ENCODE results near the gene CCDC50. TPM values are rescaled to one million over a fixed set of nuclear protein-coding genes. Genes with fewer than 3 reads are reported as not detected.

Gene CCDC50
- total and polyA plus RNA-seq, 2 of the 8 experiments (the other 6 are each of a cell fraction or from before 2014, with no cell fraction given), result 7.3 to 19.2 TPM

DNA sequence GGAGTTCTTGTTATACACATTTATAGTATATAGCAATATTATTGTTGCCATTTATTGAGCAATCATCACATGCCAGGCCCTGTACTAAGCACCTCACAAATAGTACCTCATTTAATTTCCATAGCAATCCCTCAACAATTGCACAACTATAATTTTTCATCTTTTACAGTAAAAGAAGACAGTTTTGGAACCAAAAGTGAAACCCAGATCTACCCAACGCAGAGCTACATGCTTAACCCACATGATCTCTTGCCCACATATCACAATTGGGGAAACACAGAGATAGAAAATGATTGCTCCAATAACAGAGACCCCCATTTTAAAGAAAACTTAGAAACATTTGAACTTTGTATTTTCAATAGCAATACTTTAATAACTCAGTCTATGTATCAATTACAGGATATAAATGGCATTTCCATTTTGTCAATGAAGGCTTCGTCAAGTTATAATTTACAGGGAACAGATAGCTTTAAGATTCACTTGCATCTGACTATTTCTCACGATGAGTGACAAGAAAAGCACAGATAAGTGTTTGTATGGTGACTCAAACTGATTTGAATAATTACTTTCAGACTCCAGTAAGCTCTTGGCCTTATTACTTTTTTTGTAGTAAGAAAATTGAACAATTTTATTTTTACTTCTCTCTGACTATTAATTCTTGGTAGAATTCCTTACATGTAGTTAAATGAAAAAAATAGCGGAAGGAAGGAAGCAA, 38.7 kb upstream of the CCDC50 start:
- no peak overlapping the region for H3K4ac ChIP-seq (replicated peaks; ENCODE audit: insufficient read length, low read depth, low read length)
- no peak for FAIRE-seq
- no peak overlapping the region for H3K27ac ChIP-seq (ENCODE audit: low read depth, low read length)
- H3K14ac ChIP-seq (ENCODE audit: insufficient read length), result no peak overlapping the region
- H4K20me1 ChIP-seq (replicated peaks in 1 of 2; ENCODE audit: control insufficient read depth in 1 of 2, insufficient read depth in 2 of 2, low read length in 2 of 2), result no peaks in the 10 kb centered on the region
- H3K56ac ChIP-seq (replicated peaks; ENCODE audit: insufficient read length, low read depth, low read length), result no peak overlapping the region
- no peak overlapping the region for H3K23ac ChIP-seq (ENCODE audit: insufficient read length)
- no peaks in the 10 kb centered on the region for H3K79me1 ChIP-seq (ENCODE audit: low read depth, low read length)
- no peak overlapping the region for H2BK20ac ChIP-seq (ENCODE audit: low read length)
- no peaks in the 10 kb centered on the region for H3K79me2 ChIP-seq (ENCODE audit: control insufficient read depth in 1 of 2, insufficient read depth in 2 of 2, low read length in 2 of 2)
- H3K27me3 ChIP-seq (replicated peaks in 1 of 4; ENCODE audit: control insufficient read depth in 3 of 4, extremely low read depth in 1 of 4, insufficient read depth in 3 of 4, low read length in 3 of 4), result no peaks in the 10 kb centered on the region
- no peak overlapping the region for H2BK5ac ChIP-seq (ENCODE audit: low read depth, low read length)
- no peak overlapping the region for H2BK120ac ChIP-seq (replicated peaks; ENCODE audit: low read depth, low read length)
- H3K18ac ChIP-seq (ENCODE audit: extremely low read depth, low read length), result no peak overlapping the region
- ChIA-PET CTCF (ENCODE audit: partially characterized antibody) (no interaction called here), POLR2A (ENCODE audit: partially characterized antibody) (no interaction called here)
- TF ChIP-seq CEBPB (IDR thresholded peaks at IDR 0.05; ENCODE audit: low read depth, low read length) (0 out of 2 replicates have a peak, but pooled peaks have one; percentile 5), RNF2 (IDR thresholded peaks at IDR 0.05; ENCODE audit: borderline replicate concordance, low read depth, low read length, missing control alignments, poor library complexity, severe bottlenecking) (no peak)
- H2AK5ac ChIP-seq (ENCODE audit: low read depth, low read length), result no peak overlapping the region
- H4K8ac ChIP-seq (ENCODE audit: extremely low read depth, insufficient read depth, low read length), result no peak overlapping the region
- H2AFZ ChIP-seq (ENCODE audit: low read length), result no peak overlapping the region
- DNase-seq (ENCODE audit: low read depth in 1 of 2, low spot score in 2 of 2), result no peak
- H3K9me3 ChIP-seq (ENCODE audit: insufficient read depth in 2 of 2, low read depth in 1 of 2, low read length in 1 of 2), result no peaks in the 10 kb centered on the region
- H3K4me3 ChIP-seq (ENCODE audit: extremely low read depth in 1 of 4, insufficient read depth in 2 of 4, low read depth in 3 of 4, low read length in 4 of 4), result no peak overlapping the region
- WGBS, 2 experiments (ENCODE audit: extremely low coverage in 1 of 2, insufficient coverage in 1 of 2, insufficient read length in 1 of 2, insufficient replicate concordance in 2 of 2, low coverage in 1 of 2, low lambda C conversion rate in 2 of 2, missing lambda C conversion rate in 1 of 2), result 94% methylated on average over 4 of the region's 4 CpGs; no CpG with 5 or more reads in 1 of the 2 experiments
- H3K23me2 ChIP-seq (ENCODE audit: low read depth, low read length), result no peaks in the 10 kb centered on the region
- no peak overlapping the region for H2BK12ac ChIP-seq (ENCODE audit: low read depth, low read length)
- H3K4me2 ChIP-seq (ENCODE audit: insufficient read depth in 1 of 2, low read depth in 2 of 2, low read length in 2 of 2), result no peak overlapping the region
- H4K91ac ChIP-seq (replicated peaks; ENCODE audit: insufficient read length, low read length), result no peak overlapping the region
- H2BK15ac ChIP-seq (ENCODE audit: low read length), result no peak overlapping the region
- H3K36me3 ChIP-seq (ENCODE audit: control insufficient read depth in 2 of 4, insufficient read depth in 4 of 4, low read length in 3 of 4), result no peaks in the 10 kb centered on the region
- H4K5ac ChIP-seq (ENCODE audit: insufficient read length, low read depth, low read length), result no peak overlapping the region
- H3K4me1 ChIP-seq (replicated peaks in 1 of 4; ENCODE audit: control insufficient read depth in 3 of 4, insufficient read depth in 4 of 4, low read length in 3 of 4), result no peaks in the 10 kb centered on the region
- H3K9ac ChIP-seq (replicated peaks in 1 of 4; ENCODE audit: extremely low read depth in 1 of 4, low read depth in 3 of 4, low read length in 3 of 4), result no peak overlapping the region

Measured in H1 (cell line).